Measurements from ENCODE around the gene FGD4. TPM values are rescaled to one million over a fixed set of nuclear protein-coding genes. Genes with fewer than 3 reads are reported as not detected.
"Not testable (repeated sequence)": the region's sequence is repeated elsewhere in the genome, so short reads cannot be mapped to it uniquely, and the experiment has no call there.

Gene FGD4
- total RNA-seq, 1 experiment from 2014 or later = 0.61 TPM

DNA sequence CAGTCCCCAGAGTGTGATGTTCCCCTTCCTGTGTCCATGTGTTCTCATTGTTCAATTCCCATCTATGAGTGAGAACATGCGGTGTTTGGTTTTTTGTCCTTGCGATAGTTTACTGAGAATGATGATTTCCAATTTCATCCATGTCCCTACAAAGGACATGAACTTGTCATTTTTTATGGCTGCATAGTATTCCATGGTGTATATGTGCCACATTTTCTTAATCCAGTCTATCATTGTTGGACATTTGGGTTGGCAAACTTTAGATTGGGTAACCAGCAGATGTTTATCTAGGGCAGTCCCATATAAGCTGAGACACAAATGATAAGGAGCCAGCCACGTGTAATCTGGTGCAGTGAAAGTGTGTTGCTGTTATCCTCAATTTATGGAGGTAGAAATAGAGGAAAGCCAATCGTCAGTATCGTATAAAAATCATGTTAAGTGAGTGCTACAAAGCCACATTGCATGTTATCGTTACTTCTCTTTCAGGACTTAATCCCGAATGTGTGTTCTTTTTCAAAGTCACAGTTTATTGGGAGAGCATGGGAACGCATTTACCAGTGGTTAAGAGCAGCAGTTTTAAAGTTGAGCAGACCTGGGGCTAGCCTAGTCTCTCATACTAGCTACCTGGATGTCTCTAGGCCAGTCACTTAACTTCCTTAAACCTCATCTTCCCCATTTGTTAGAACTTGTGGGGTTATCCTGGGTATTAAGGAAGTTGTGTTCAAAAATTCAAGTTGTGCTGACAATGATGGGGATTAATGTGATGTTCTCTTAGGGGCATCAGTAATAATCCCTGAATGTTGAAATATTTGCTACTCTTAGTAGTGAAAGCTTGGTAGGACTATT is 108.0 kb downstream of the FGD4 start:
- in situ Hi-C loops (cut with HindIII; ENCODE audit: low sequenced_read_pairs); DNase-seq (ENCODE audit: low spot score): not testable (repeated sequence)

DNA sequence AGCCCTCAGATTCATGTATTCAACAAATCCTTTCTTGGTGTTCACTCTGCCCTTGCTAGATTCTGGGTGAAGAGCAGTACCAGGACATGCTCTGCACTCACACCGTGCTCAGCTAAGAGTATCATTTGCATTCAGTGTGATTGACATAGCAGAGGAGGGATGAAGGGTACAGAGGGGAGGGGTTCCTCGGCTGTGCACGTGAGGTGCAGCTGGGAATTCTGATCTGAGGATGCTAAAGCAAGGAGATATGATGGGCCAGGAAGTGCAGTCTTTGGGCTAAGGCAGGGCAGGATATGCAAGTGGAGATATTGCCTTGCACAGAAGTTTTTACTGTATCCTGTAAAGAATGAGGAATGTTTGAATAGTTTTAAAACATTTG is 108.6 kb downstream of the FGD4 start:
- DNase-seq (ENCODE audit: low spot score) = no peak
- in situ Hi-C loops (cut with HindIII; ENCODE audit: low sequenced_read_pairs) = no loop called here

GRCh38 chr12:32508626-32509025 is 109.3 kb downstream of the FGD4 start:
- in situ Hi-C loops (cut with HindIII; ENCODE audit: low sequenced_read_pairs) = no loop called here
- DNase-seq (ENCODE audit: low spot score) = no peak

- in situ Hi-C loops (cut with HindIII; ENCODE audit: low sequenced_read_pairs) = no loop called here
- DNase-seq (ENCODE audit: low spot score) = no peak
Measured at GRCh38 chr12:32509328-32510091, 110.2 kb downstream of the FGD4 start.

DNA sequence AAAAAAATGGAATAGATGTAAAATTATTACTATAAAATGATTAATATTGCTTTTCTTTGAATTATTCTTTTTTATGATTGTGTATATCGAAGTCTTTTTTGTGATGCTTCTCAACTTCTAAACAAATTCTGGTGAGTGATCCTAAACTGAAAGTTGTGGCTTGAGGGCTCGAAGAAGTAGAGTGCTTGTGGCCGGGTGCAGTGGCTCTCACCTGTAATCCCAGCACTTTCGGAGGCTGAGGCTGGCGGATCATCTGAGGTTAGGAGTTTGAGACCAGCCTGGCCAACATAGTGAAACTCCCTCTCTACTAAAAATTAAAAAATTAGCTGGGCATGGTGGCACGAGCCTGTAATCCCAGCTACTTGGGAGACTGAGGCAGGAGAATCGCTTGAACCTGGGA is 112.6 kb downstream of the FGD4 start:
- DNase-seq (ENCODE audit: low spot score); in situ Hi-C loops (cut with HindIII; ENCODE audit: low sequenced_read_pairs): not testable (repeated sequence)

DNA sequence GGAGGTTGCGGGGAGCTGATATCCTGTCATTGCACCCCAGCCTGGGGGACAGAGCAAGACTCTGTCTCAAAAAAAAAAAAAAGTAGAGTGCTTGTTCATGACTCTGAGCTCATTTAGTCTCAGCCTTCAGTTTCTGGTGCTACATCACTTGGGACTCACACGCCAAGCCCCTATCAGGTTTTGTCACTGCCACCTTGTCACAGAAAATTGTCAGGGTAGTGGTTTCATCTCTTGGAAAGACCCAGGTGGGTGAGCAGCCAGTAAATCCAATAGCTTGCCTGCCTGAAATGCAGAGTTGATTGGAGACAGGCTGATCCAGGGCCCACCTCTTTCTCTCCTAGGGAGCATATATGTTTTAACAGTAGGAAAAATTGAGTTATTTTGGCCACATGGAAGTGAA is 113.0 kb downstream of the FGD4 start:
- DNase-seq (ENCODE audit: low spot score) = no peak
- in situ Hi-C loops (cut with HindIII; ENCODE audit: low sequenced_read_pairs) = no loop called here

GRCh38 chr12:32512910-32513309 is 113.6 kb downstream of the FGD4 start:
- in situ Hi-C loops (cut with HindIII; ENCODE audit: low sequenced_read_pairs) = no loop called here
- no peak for DNase-seq (ENCODE audit: low spot score)

GRCh38 chr12:32515137-32515873 is 115.9 kb downstream of the FGD4 start:
- DNase-seq (ENCODE audit: low spot score) = no peak
- in situ Hi-C loops (cut with HindIII; ENCODE audit: low sequenced_read_pairs) = no loop called here

DNA sequence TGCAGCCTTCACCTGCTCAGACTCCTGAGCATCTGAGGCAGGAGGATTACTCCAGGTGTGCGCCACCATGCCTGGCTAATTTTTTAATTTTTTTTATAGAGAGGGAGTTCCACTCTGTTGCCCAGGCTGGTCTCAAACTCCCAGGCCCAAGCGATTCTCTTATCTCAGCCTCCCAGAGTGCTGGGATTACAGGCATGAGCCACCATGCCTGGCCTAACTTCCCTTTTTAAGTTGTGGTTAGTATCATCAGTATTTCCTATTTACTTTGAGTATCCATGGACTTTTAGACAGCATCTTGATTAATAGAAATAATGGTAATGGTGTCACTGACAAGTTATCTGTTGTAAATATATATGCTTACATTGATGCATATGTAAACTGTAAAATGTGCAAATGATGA is 116.9 kb downstream of the FGD4 start:
- DNase-seq (ENCODE audit: low spot score) = no peak

DNA sequence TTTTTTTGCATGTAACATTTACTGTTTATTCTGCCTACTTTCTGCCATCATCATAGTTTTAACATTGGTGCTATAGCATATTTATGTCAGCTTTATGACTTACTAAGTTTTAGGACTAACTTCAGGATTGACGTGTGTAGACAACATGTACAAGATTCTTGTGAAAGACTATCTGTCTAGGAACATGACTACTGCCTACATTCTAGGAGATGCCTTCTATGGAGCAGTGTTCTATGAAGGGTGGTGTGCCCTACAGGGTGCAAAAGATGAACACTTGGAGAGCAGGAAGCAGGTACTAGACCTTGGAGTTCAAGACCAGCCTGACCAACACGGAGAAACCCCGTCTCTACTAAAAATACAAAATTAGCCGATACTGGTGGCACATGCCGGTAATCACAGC is 118.6 kb downstream of the FGD4 start:
- in situ Hi-C loops (cut with HindIII; ENCODE audit: low sequenced_read_pairs) = no loop called here
- DNase-seq (ENCODE audit: low spot score) = no peak

More for the DNA sequence above, 116.9 kb downstream of the FGD4 start:
- in situ Hi-C loops (cut with HindIII; ENCODE audit: low sequenced_read_pairs) = no loop called here

DNA sequence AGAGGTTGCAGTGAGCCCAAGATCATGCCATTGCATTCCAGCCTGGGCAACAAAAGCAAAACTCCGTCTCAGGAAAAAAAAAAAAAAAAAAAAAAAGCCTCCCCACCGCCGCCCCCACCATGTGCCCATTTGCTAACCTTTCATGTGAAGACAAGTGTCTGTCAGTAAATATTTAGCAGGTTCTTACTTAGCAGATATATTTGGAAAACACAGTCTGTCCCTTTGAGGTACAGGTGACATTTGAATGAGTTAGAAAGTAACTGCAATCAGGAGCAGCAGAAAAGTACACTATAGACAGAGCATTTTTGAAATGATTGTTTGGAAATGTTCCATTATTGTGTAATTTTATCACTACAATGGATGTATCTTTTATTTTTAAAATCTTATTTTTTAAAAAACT is 119.7 kb downstream of the FGD4 start:
- in situ Hi-C loops (cut with HindIII; ENCODE audit: low sequenced_read_pairs) = no loop called here
- no peak for DNase-seq (ENCODE audit: low spot score)

DNA sequence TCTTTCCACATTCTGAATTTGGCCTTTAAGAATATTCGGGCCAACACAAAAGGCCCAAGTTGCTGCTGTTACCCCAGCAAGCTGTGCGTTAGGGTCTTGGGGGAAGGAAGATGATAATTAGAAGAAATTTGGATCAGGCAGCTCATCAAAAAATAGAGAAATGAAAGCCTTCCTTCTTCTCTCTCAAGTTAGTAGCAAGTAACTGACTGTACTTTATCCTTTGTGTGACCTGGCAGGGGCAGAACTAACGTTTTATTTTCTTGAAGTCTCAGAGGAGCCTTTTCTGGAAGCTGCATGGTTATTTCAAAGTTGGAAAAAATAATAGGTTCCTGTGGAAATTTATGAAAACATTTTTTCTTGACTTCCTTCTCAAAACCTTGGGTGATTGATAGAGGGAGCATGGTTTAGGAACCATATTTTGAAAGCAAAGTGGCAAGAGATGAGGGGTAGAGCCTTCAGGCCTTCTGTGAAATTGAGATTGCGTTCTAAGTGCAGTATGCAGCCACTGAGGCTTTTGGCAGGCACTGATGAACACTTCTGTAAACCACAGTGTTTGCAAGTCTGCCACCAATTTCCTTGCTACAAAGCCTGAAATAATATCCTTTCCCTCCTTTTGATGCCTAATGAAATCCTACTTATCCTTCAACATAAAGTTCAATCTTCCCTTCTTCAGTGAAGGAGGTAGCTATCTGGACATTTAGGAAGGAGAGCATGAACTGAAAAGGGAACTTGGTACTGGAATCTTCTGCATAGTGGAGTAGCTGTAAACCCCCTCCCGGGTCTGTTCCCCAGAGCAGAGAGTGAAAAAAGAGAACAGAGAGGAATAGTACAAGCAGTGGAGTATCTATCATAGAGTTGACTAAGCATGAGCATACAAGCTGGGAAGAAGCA is 123.2 kb downstream of the FGD4 start:
- DNase-seq (ENCODE audit: low spot score) = no peak
- in situ Hi-C loops (cut with HindIII; ENCODE audit: low sequenced_read_pairs) = no loop called here

GRCh38 chr12:32525802-32526201 is 126.4 kb downstream of the FGD4 start:
- DNase-seq (ENCODE audit: low spot score); in situ Hi-C loops (cut with HindIII; ENCODE audit: low sequenced_read_pairs): not testable (repeated sequence)

- DNase-seq (ENCODE audit: low spot score); in situ Hi-C loops (cut with HindIII; ENCODE audit: low sequenced_read_pairs): not testable (repeated sequence)
Measured at GRCh38 chr12:32526343-32526742, 127.0 kb downstream of the FGD4 start.

- in situ Hi-C loops (cut with HindIII; ENCODE audit: low sequenced_read_pairs) = no loop called here
- DNase-seq (ENCODE audit: low spot score) = no peak
Measured at GRCh38 chr12:32532422-32532821, 133.1 kb downstream of the FGD4 start.

DNA sequence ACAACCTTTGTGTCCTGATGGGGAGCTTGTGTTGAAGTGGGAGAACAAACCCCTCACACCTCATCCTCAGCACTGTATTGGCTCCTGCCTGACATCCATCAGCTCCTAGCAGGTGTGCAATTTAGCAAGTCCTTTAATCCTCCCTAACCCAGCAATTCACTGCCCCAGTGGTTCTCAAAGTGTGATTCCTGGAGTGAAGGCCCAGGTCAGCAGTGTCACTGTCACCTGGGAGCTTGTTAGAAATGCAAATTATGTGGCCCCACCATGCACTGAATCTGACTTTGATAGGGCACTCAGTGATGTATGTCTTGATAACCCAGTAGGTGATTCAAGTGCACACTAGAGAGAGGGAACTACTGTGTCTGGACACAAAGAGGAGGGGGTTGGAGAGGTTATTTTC is 133.6 kb downstream of the FGD4 start:
- no peak for DNase-seq (ENCODE audit: low spot score)
- in situ Hi-C loops (cut with HindIII; ENCODE audit: low sequenced_read_pairs) = no loop called here

- in situ Hi-C loops (cut with HindIII; ENCODE audit: low sequenced_read_pairs) = not testable (repeated sequence)
Measured at GRCh38 chr12:32533506-32533905, 134.1 kb downstream of the FGD4 start.

DNA sequence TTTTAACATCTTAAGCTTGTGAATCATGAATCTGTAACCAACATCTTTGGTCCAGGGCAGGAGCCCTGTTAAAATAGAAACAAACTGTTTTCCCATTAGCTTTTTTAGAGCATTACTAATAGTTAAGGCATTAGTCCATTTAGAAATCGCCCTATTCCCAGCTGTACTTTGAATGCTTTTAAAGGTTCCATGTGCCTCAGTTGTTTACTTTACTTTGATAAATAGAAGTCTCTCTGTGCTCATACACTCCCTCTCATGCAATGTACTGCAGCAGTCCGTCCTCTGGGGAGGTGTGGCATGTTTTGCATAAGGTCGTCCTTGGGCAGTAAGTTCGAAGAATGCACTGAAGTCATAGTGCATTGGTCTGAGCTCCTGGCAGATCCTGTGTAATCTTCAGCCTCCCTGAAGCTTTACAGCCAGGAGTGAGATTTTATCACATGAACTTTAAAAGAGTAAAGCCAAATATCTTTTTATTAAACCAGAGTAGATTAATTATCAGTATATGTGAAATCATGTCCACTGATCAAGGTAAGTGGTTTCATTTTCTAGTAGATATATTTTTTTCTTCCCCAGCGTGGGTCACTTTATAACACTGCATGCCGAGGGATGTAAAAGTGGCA is 134.7 kb downstream of the FGD4 start:
- in situ Hi-C loops (cut with HindIII; ENCODE audit: low sequenced_read_pairs) = no loop called here
- no peak for DNase-seq (ENCODE audit: low spot score)

More at GRCh38 chr12:32533506-32533905, 134.1 kb downstream of the FGD4 start:
- not testable (repeated sequence) for DNase-seq (ENCODE audit: low spot score)

Measured in G401 (cell line).